Activated CD8-positive, alpha-beta T cell treated with anti-CD3 and anti-CD28 coated beads for 36 hours (primary cell): ENCODE data around the gene WDR90. TPM values are rescaled to one million over a fixed set of nuclear protein-coding genes. Genes with fewer than 3 reads are reported as not detected.

Source experiments
- ATAC-seq: fragments of 200-7000 bp; cut with Tn5 transposase; one replicate; pipeline ENCODE4 v1.10.0; 2021; ENCODE audit warnings: mild to moderate bottlenecking, moderate library complexity
- CTCF ChIA-PET: fragments of 350-600 bp; sonication (Branson Sonifier 250); formaldehyde crosslinking; loops from one replicate; lab custom pipeline; 2021; ENCODE audit warnings: antibody characterized with exemption; lab: Charles Lee
- POLR2A ChIA-PET: fragments of 350-600 bp; sonication (Branson Sonifier 250); formaldehyde crosslinking; loops from one replicate; lab custom pipeline; 2021; ENCODE audit warnings: antibody characterized with exemption; lab: Charles Lee
- DNase-seq: peaks from one replicate; pipeline ENCODE4 v3.0.0-alpha.2; 2020
- H3K27ac Mint-ChIP-seq: one replicate; pipeline ENCODE4 v1.8.0; 2021; ENCODE audit warnings: mild to moderate bottlenecking, mixed read lengths
- H3K27me3 Mint-ChIP-seq: one replicate; pipeline ENCODE4 v1.8.0; 2021; ENCODE audit warnings: mixed read lengths
- H3K36me3 Mint-ChIP-seq: one replicate; pipeline ENCODE4 v1.8.0; 2021; ENCODE audit warnings: low read depth, mixed read lengths
- H3K4me1 Mint-ChIP-seq: one replicate; pipeline ENCODE4 v1.8.0; 2021; ENCODE audit warnings: low read depth, mixed read lengths
- H3K4me3 Mint-ChIP-seq: one replicate; pipeline ENCODE4 v1.8.0; 2021; ENCODE audit warnings: mild to moderate bottlenecking, moderate library complexity, mixed read lengths
- H3K9me3 Mint-ChIP-seq: one replicate; pipeline ENCODE4 v1.8.0; 2021; ENCODE audit warnings: mixed read lengths
- intact Hi-C: fragments of 100-400 bp; cut with micrococcal nuclease; formaldehyde crosslinking; loops from one replicate; pipeline ENCODE4 v1.10.0; 2022
- total RNA-seq, 2 experiments: library from RNA; stranded (reverse); gene quantifications; one replicate each; pipeline ENCODE4 v1.2.3, GENCODE V29; 2021
- TF ChIP-seq, protein P1 (sequence below): fragments of 200-600 bp; IDR thresholded peaks from one replicate; pipeline ENCODE4 v1.8.0; 2022; ENCODE audit warnings: antibody characterized with exemption, mild to moderate bottlenecking

WDR90 gene
- total RNA-seq, 2 experiments from 2014 or later = 89.6 to 90.7 TPM

DNA sequence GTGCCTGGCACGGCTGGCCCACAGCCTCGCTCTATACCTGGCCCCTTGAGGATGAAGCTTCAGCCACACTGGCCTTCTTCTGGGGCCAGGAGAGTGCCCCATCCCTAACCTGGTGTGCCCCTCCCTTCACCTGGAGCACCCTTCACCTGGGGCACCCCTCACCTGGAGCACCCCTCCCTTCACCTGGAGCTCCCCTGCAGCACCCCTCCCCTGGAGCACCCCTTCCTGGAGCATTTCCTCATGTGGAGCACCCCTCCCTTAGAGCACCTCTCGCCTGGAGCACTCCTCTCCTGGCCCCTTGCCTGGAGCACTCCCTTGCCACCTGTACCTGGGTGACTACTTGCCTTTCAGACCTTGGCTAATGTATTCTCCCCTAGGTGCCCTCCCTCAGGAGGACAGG, 58.9 kb downstream of the WDR90 start:
- H3K4me3 Mint-ChIP-seq = no peak overlapping the region
- ChIA-PET POLR2A (interaction anchor here (0.7 kb wide), 1 partner anchor 18 kb away, joined by 3 read pairs; the partner anchor contains the start of gene WDR24), CTCF (interaction anchor here (1.0 to 11.9 kb wide), 5 partner anchors 8 to 395 kb away, joined by 3 to 207 read pairs (median 4); partner anchors contain the start of genes ANTKMT, CCDC78 and HAGHL)
- H3K27me3 Mint-ChIP-seq = peaks cover 49% of the 10 kb centered on the region
- H3K27ac Mint-ChIP-seq = no peak overlapping the region
- no peak for DNase-seq
- ATAC-seq = no peak
- intact Hi-C loops = no loop called here
- peaks cover 2% of the 10 kb centered on the region for H3K4me1 Mint-ChIP-seq
- no peaks in the 10 kb centered on the region for H3K36me3 Mint-ChIP-seq
- no peaks in the 10 kb centered on the region for H3K9me3 Mint-ChIP-seq
- TF ChIP-seq, protein P1, sequence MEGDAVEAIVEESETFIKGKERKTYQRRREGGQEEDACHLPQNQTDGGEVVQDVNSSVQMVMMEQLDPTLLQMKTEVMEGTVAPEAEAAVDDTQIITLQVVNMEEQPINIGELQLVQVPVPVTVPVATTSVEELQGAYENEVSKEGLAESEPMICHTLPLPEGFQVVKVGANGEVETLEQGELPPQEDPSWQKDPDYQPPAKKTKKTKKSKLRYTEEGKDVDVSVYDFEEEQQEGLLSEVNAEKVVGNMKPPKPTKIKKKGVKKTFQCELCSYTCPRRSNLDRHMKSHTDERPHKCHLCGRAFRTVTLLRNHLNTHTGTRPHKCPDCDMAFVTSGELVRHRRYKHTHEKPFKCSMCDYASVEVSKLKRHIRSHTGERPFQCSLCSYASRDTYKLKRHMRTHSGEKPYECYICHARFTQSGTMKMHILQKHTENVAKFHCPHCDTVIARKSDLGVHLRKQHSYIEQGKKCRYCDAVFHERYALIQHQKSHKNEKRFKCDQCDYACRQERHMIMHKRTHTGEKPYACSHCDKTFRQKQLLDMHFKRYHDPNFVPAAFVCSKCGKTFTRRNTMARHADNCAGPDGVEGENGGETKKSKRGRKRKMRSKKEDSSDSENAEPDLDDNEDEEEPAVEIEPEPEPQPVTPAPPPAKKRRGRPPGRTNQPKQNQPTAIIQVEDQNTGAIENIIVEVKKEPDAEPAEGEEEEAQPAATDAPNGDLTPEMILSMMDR = no peak

DNA sequence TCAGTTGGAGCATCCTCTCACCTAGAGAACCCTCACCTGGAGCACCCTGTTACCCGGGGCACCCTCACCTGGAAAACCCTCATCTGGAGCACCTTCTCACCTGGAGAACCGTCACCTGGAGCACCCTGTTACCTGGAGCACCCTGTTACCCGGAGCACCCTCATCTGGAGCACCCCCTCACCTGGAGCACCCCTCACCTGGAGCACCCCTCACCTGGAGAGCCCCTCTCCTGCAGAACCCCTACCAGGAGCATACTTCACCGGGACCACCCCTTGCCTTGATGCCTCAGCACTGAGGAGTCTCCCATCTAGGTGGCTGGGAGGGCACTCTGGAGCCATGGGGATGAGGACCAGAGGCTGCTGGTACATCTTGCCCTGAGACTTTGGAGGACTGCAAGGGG, 59.8 kb downstream of the WDR90 start:
- POLR2A ChIA-PET = no interaction called here
- intact Hi-C loops = no loop called here

DNA sequence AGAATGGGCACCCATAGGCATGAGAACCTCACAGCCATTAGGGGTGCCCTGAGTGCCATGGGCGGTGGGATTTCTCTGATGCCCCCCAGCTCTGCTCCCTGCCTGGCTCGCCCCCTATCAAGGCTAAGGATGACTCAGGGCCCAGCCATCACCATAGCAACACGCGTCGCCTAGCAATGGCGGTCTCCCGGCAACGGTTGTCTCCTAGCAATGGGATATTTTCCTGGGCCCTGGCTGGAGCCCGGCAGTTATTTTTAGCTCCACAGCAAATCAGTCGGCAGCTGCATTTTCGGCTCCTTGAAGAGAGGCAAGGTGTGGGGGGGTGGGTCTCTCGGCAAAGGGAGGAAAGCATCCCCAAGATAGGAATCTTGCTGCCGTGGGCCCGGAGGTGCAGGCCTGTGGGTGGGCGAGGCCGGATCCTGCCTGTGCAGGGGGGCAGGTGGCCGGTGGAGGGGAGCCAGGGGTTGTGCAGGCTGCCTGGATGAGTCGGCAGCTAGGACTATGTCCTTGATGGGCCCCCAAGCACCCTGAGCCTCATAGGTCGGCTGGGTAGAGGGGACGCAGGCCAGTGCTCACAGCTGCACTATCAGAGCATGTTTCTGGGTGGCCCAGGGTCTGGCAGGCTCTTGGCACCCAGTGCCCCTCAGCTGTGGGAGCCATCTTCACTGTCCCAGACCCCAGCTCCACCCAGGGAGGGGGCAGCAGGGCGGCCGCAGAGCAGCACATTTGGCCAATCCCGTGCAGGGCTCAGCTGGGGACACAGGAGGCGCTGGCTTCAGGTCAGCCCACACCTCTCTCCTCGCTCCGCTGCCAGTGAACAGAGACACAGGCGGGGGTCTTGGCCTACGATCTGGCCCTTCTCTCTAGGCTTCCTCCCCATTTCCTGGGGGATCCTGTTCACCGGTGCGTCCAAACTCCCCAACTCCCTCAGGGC, 60.7 kb downstream of the WDR90 start:
- TF ChIP-seq, protein P1 = no peak
- no peak overlapping the region for H3K27ac Mint-ChIP-seq
- intact Hi-C loops = no loop called here
- peak; percentile 55 for DNase-seq
- peaks cover 43% of the 10 kb centered on the region for H3K27me3 Mint-ChIP-seq
- POLR2A ChIA-PET = interaction anchor here (0.7 to 1.5 kb wide), 2 partner anchors 8 to 16 kb away, joined by 3 to 6 read pairs; no protein-coding TSS in a partner anchor
- no peak for ATAC-seq
- H3K36me3 Mint-ChIP-seq = no peaks in the 10 kb centered on the region
- CTCF ChIA-PET = interaction anchor here (1.0 to 11.9 kb wide), 4 partner anchors 20 to 393 kb away, joined by 3 to 207 read pairs (median 76); partner anchors contain the start of genes ANTKMT, CCDC78, CHTF18 and HAGHL
- H3K9me3 Mint-ChIP-seq = no peaks in the 10 kb centered on the region
- no peak overlapping the region for H3K4me3 Mint-ChIP-seq
- peaks cover 2% of the 10 kb centered on the region for H3K4me1 Mint-ChIP-seq

More for the DNA sequence above, 59.8 kb downstream of the WDR90 start:
- DNase-seq (no peak), ATAC-seq (no peak)
- Mint-ChIP-seq H3K4me1 (peaks cover 2% of the 10 kb centered on the region), H3K36me3 (no peaks in the 10 kb centered on the region), H3K9me3 (no peaks in the 10 kb centered on the region), H3K27ac (no peak overlapping the region), H3K27me3 (peaks cover 45% of the 10 kb centered on the region), H3K4me3 (no peak overlapping the region)
- TF ChIP-seq, protein P1 = no peak
- CTCF ChIA-PET = interaction anchor here (8.1 to 11.9 kb wide), 2 partner anchors 21 to 77 kb away, joined by 149 to 207 read pairs; partner anchors contain the start of genes ANTKMT, CCDC78, CHTF18 and HAGHL

DNA sequence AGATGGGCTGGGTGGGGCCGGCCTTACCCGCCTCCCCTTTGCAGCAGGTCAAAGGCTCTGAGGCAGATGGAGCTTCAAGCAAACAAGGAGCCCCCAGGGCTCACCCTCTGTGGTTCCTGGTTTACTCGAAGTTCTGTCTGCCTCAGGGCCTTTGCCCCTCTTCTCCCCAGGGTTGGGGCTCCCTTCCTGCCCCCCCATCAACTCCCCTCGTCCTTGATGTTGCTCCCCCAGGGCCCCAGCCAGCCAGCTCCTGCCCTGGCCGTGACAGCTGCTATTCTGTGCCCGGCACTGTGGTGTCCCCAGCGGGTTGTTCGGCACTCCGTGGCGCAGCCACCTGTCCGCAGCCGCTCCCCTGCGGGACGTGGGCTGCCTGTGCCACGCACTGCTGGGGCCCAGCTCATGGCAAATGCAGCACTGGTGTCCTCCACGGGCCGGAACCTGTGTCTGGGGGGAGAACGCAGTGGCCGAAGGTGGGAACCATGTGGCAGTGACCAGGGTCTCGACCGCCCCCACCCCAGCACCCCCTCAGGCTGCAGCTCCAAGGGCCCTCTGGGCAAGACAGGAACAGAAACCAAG, 61.4 kb downstream of the WDR90 start:
- H3K27me3 Mint-ChIP-seq = peaks cover 43% of the 10 kb centered on the region
- H3K4me1 Mint-ChIP-seq = peaks cover 2% of the 10 kb centered on the region
- H3K27ac Mint-ChIP-seq = no peak overlapping the region
- DNase-seq (no peak), ATAC-seq (no peak)
- H3K9me3 Mint-ChIP-seq = no peaks in the 10 kb centered on the region
- TF ChIP-seq, protein P1 = no peak
- no peak overlapping the region for H3K4me3 Mint-ChIP-seq
- POLR2A ChIA-PET = interaction anchor here (0.7 to 1.5 kb wide), 2 partner anchors 9 to 15 kb away, joined by 3 to 6 read pairs; no protein-coding TSS in a partner anchor
- intact Hi-C loops = no loop called here
- CTCF ChIA-PET = interaction anchor here (0.7 to 11.9 kb wide), 5 partner anchors 19 to 392 kb away, joined by 3 to 207 read pairs (median 4); partner anchors contain the start of genes ANTKMT, CCDC78, CHTF18 and HAGHL
- no peaks in the 10 kb centered on the region for H3K36me3 Mint-ChIP-seq
